ENCODE data around the gene ANKRD31.
"Not testable (repeated sequence)": the region's sequence is repeated elsewhere in the genome, so short reads cannot be mapped to it uniquely, and the experiment has no call there.

The ANKRD31 gene

GRCh38 chr5:75220787-75221186 lies 15.9 kb downstream of the ANKRD31 start:
- not testable (repeated sequence) for DNase-seq

- no peak for DNase-seq
Measured at GRCh38 chr5:75214928-75215327, 21.8 kb downstream of the ANKRD31 start.

GRCh38 chr5:75214409-75214808 lies 22.3 kb downstream of the ANKRD31 start:
- DNase-seq, result no peak

GRCh38 chr5:75203604-75204003 lies 33.1 kb downstream of the ANKRD31 start:
- DNase-seq, result no peak

- no peak for DNase-seq
Measured at GRCh38 chr5:75202935-75203334, 33.7 kb downstream of the ANKRD31 start.

GRCh38 chr5:75200776-75201175 lies 35.9 kb downstream of the ANKRD31 start:
- no peak for DNase-seq

- DNase-seq, result no peak
Measured at GRCh38 chr5:75199946-75200345, 36.7 kb downstream of the ANKRD31 start.

GRCh38 chr5:75199071-75199470 lies 37.6 kb downstream of the ANKRD31 start:
- DNase-seq, result no peak

- no peak for DNase-seq
Measured at GRCh38 chr5:75197745-75198144, 38.9 kb downstream of the ANKRD31 start.

- DNase-seq, result no peak
Measured at GRCh38 chr5:75192804-75193203, 43.9 kb downstream of the ANKRD31 start.

- no peak for DNase-seq
Measured at GRCh38 chr5:75192264-75192663, 44.4 kb downstream of the ANKRD31 start.

GRCh38 chr5:75190227-75190626 lies 46.5 kb downstream of the ANKRD31 start:
- DNase-seq, result no peak

GRCh38 chr5:75189353-75189752 lies 47.3 kb downstream of the ANKRD31 start:
- DNase-seq, result no peak

- DNase-seq, result no peak
Measured at GRCh38 chr5:75185763-75186162, 50.9 kb downstream of the ANKRD31 start.

GRCh38 chr5:75176009-75176408 lies 60.7 kb downstream of the ANKRD31 start:
- DNase-seq, result not testable (repeated sequence)

GRCh38 chr5:75174872-75175271 lies 61.8 kb downstream of the ANKRD31 start:
- DNase-seq, result not testable (repeated sequence)

GRCh38 chr5:75169516-75169915 lies 67.2 kb downstream of the ANKRD31 start:
- no peak for DNase-seq

GRCh38 chr5:75168026-75168735 lies 68.5 kb downstream of the ANKRD31 start:
- no peak for DNase-seq

- DNase-seq, result no peak
Measured at GRCh38 chr5:75167345-75167744, 69.3 kb downstream of the ANKRD31 start.

- DNase-seq, result not testable (repeated sequence)
Measured at GRCh38 chr5:75161508-75161907, 75.2 kb downstream of the ANKRD31 start.

- DNase-seq, result no peak
Measured at GRCh38 chr5:75156585-75156984, 80.1 kb downstream of the ANKRD31 start.

GRCh38 chr5:75152860-75153259 lies 83.8 kb downstream of the ANKRD31 start:
- DNase-seq, result no peak

- DNase-seq, result no peak
Measured at GRCh38 chr5:75148051-75148450, 88.6 kb downstream of the ANKRD31 start.

- no peak for DNase-seq
Measured at GRCh38 chr5:75142566-75143136, 94.0 kb downstream of the ANKRD31 start.

- no peak for DNase-seq
Measured at GRCh38 chr5:75140277-75140676, 96.4 kb downstream of the ANKRD31 start.

All from NCI-H1417 treated with DMSO at 0.1 percent for 48 hours (cell line).